Retinal pigment epithelial cell (primary cell): ENCODE results near the gene FOXJ3.

ENCODE experiments used
- DNase-seq: peaks from one replicate; pipeline ENCODE4 v3.0.0-alpha.2; 2010; ENCODE audit warnings: low read depth
- H3K4me3 ChIP-seq: 2 replicates; pipeline ENCODE4 v1.5.1; 2011; ENCODE audit warnings: mild to moderate bottlenecking, low read length, control low read depth, moderate library complexity
- TF ChIP-seq, protein P1 (sequence below): conservative IDR thresholded peaks from 2 replicates; pipeline ENCODE4 v1.5.1; 2011; ENCODE audit warnings: low read depth, low read length, control low read depth, inconsistent platforms

The FOXJ3 gene

DNA sequence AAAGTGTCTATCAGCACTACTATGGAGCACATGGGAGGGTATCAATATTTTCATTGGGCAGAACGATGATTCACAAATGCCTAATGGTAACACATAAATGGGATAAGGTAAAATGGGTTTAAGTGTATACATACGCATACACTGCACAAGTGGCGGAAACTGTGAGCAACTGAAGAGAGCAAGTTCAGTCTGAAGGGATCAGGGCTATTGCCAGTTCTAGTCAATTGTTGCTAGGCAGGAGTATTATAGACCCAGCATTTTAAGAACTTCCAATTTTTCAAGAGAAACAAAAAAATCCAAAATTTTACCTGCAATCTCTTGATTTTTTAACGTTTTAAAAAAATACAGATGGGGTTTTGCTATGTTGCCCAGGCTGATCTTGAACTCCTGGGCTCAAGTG, 23.1 kb downstream of the FOXJ3 start:
- H3K4me3 ChIP-seq: no peak overlapping the region
- TF ChIP-seq, protein P1, sequence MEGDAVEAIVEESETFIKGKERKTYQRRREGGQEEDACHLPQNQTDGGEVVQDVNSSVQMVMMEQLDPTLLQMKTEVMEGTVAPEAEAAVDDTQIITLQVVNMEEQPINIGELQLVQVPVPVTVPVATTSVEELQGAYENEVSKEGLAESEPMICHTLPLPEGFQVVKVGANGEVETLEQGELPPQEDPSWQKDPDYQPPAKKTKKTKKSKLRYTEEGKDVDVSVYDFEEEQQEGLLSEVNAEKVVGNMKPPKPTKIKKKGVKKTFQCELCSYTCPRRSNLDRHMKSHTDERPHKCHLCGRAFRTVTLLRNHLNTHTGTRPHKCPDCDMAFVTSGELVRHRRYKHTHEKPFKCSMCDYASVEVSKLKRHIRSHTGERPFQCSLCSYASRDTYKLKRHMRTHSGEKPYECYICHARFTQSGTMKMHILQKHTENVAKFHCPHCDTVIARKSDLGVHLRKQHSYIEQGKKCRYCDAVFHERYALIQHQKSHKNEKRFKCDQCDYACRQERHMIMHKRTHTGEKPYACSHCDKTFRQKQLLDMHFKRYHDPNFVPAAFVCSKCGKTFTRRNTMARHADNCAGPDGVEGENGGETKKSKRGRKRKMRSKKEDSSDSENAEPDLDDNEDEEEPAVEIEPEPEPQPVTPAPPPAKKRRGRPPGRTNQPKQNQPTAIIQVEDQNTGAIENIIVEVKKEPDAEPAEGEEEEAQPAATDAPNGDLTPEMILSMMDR: no peak
- DNase-seq: no peak

DNA sequence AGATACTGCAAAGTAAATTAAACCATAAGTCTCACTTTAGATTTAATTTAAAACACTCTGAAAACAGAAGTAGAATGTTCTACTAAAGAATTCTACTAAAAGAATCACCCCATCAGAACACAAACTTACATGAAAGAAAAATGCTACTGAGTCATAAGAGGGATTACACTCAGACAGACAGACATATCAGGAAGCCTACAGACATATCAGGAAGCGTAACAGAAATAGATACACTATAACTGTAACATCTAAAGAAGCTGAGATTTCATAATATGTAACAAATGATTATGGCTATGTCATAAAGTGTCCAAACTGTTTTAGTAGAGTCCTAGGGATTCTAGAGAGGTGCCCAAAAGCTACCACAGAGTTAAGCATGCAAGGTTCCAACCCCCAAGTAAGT, 23.9 kb downstream of the FOXJ3 start:
- TF ChIP-seq, protein P1: no peak
- no peak overlapping the region for H3K4me3 ChIP-seq
- DNase-seq: no peak

DNA sequence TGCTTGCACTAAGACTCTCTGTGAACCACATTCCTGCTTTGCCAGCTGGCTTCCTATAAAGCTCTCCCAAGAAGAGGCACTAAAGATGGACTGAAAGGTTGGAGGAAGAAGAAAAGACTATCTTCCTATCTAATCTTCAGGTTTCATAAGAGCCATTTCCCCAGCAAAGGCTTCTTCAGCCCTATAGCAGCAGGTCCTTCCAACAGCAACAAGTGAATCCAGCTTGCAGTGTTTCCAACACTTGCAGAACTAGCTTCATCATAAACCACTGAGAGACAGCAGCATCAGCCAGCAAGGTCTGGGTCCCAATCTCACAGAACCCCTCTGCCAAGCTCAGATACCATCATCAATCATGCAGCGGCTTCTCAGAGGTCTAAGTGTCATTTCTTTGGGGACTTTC, 28.1 kb downstream of the FOXJ3 start:
- DNase-seq: no peak
- TF ChIP-seq, protein P1: no peak
- no peak overlapping the region for H3K4me3 ChIP-seq

DNA sequence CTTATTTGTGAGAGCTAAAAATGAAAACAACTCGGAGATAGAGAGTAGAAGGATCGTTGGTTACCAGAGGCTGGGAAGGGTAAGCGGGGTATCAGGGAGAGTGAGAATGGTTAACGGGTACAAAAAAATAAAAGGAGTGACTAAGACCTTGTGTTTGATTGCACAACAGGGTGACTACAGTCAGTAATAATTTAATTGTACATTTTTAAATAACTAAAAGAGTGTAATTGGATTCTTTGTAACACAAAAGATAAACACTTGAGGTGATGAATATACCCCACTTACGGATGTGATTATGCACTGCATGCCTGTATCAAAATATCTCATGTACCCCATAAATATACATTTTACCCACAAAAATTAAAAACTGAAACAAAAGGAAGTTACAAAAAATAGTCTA, 29.4 kb downstream of the FOXJ3 start:
- H3K4me3 ChIP-seq: no peak overlapping the region
- TF ChIP-seq, protein P1: no peak
- DNase-seq: no peak

DNA sequence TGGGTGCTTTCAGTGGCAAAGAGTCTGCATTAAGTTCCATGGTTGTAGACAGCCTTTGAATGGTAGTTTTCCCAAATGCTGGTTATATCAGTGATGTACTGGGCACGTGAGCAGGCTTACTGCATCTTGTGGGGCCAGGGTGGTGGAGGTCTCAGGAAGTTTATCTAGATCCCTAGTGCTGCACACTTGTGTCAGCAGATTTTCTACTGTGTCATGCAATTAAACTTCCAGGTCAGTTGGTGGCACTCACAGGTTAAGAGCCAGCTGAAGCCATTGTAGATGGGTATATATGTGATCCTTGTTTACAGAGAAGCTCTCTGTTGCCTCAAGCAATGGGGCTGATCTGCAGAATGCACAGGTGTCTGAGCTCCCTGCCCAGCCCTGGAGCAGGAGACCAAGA, 33.0 kb downstream of the FOXJ3 start:
- no peak for DNase-seq
- no peak overlapping the region for H3K4me3 ChIP-seq
- TF ChIP-seq, protein P1: no peak

DNA sequence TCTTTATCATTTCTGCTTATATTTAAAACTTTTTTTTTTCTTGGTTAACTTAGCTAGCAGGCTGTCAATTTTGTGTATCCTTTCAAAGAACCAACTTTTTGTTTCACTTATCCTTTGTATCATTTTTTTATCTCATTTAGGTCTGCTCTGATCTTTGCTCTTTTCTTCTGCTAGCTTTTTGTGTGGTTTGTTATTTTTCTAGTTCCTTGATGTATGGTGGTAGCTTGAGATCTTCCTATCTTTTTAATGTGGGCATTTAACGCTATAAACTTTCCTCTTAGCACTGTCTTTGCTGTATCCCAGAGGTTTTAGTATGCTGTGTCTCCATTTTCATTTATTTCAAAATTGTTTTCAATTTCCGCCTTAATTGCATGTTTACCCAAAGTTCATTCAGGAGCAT, 36.5 kb downstream of the FOXJ3 start:
- H3K4me3 ChIP-seq: no peak overlapping the region
- TF ChIP-seq, protein P1: no peak
- no peak for DNase-seq

DNA sequence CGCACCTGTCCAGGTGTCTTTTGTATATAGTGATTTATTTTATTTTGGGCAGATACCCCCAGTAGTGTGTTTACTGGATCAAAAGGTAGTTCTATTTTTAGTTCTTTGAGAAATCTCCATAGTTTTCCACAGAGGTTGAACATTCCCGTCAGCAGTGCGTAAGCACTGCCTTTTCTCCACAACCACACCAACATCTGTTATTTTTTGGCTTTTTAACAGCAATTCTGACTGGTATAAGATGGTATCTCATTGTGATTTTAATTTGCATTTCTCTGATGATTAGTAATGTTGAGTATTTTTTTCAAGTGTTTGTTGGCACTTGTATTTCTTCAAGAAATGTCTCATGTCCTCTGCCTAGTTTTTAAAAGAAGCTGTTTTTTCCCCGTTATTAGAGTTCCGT, 39.2 kb downstream of the FOXJ3 start:
- H3K4me3 ChIP-seq: no peak overlapping the region
- TF ChIP-seq, protein P1: no peak
- no peak for DNase-seq
